Hindlimb muscle (tissue), 1 donor: Measurements from ENCODE around the gene OPRL1. TPM values are rescaled to one million over a fixed set of nuclear protein-coding genes. Genes with fewer than 3 reads are reported as not detected.

Source experiments
- DNase-seq: peaks from one replicate; pipeline ENCODE4 v3.0.0-alpha.2; 2013
- polyA plus RNA-seq: library from polyadenylated mRNA; unstranded; fragments of 120-200 nt; gene quantifications from one replicate; pipeline ENCODE4 v1.2.1, GENCODE V29; 2013; ENCODE audit not compliant: insufficient read length

The OPRL1 gene
- polyA plus RNA-seq, 1 donor = 1.1 TPM

- no peak for DNase-seq
These were observed 64.4 kb downstream of the OPRL1 start for GRCh38 chr20:64144144-64144912.

GRCh38 chr20:64145458-64146300 lies 65.8 kb downstream of the OPRL1 start:
- no peak for DNase-seq

GRCh38 chr20:64146301-64146935 lies 66.5 kb downstream of the OPRL1 start:
- no peak for DNase-seq

- DNase-seq = no peak
These were observed 67.1 kb downstream of the OPRL1 start for GRCh38 chr20:64146936-64147477.

GRCh38 chr20:64148581-64148980 lies 68.7 kb downstream of the OPRL1 start:
- DNase-seq = no peak

- no peak for DNase-seq
These were observed 69.3 kb downstream of the OPRL1 start for GRCh38 chr20:64149141-64149540.

- DNase-seq = no peak
These were observed 70.1 kb downstream of the OPRL1 start for GRCh38 chr20:64149809-64150560.

Other genes starting within 250 kb of the OPRL1 start
- 24.7 TPM for gene ZBTB46, start 248.8 kb upstream of the OPRL1 start, polyA plus RNA-seq
- not detected for gene ABHD16B, start 218.6 kb upstream of the OPRL1 start, polyA plus RNA-seq
- 87.2 TPM for gene TPD52L2, start 214.8 kb upstream of the OPRL1 start, polyA plus RNA-seq
- gene DNAJC5, start 185.0 kb upstream of the OPRL1 start, polyA plus RNA-seq = 33.3 TPM
- gene UCKL1, start 123.7 kb upstream of the OPRL1 start, polyA plus RNA-seq = 54.9 TPM
- gene ZNF512B, start 110.2 kb upstream of the OPRL1 start, polyA plus RNA-seq = 29.8 TPM
- gene SAMD10, start 100.4 kb upstream of the OPRL1 start, polyA plus RNA-seq = 4.4 TPM
- 63.6 TPM for gene PRPF6, start 99.0 kb upstream of the OPRL1 start, polyA plus RNA-seq
- gene C20orf204, start 43.9 kb upstream of the OPRL1 start, polyA plus RNA-seq = 1.0 TPM
- 19.6 TPM for gene SOX18, start 30.4 kb upstream of the OPRL1 start, polyA plus RNA-seq
- 49.9 TPM for gene TCEA2, start 16.9 kb upstream of the OPRL1 start, polyA plus RNA-seq
- gene RGS19, start 564 bp upstream of the OPRL1 start, polyA plus RNA-seq = 6.9 TPM
- not detected for gene LKAAEAR1, start 4.3 kb downstream of the OPRL1 start, polyA plus RNA-seq
- gene NPBWR2, start 27.5 kb downstream of the OPRL1 start, polyA plus RNA-seq = not detected
- gene MYT1, start 84.4 kb downstream of the OPRL1 start, polyA plus RNA-seq = 0.05 TPM
- gene PCMTD2, start 175.7 kb downstream of the OPRL1 start, polyA plus RNA-seq = 70.6 TPM